GM23248 (cell line): ENCODE data around the gene SPATA4. TPM values are rescaled to one million over a fixed set of nuclear protein-coding genes. Genes with fewer than 3 reads are reported as not detected.

Experiments
- DNase-seq: peaks from one replicate; pipeline ENCODE4 v3.0.0-alpha.2; 2015
- H2AFZ ChIP-seq: fragments of 200-600 bp; sonication (generic); 2 replicates; pipeline ENCODE4 v1.6.1; 2016; ENCODE audit warnings: antibody characterized with exemption
- H3F3A ChIP-seq: fragments of 200-600 bp; sonication (generic); 2 replicates; pipeline ENCODE4 v1.6.1; 2016; ENCODE audit warnings: mild to moderate bottlenecking, antibody characterized with exemption, mixed run types; ENCODE audit not compliant: insufficient read depth
- H3K27ac ChIP-seq: fragments of 200-600 bp; sonication (generic); 2 replicates; pipeline ENCODE4 v1.5.1; 2016; ENCODE audit warnings: mild to moderate bottlenecking
- H3K27me3 ChIP-seq: fragments of 200-600 bp; sonication (generic); replicated peaks from 2 replicates; pipeline ENCODE4 v1.6.1; 2016; ENCODE audit warnings: mild to moderate bottlenecking; ENCODE audit not compliant: insufficient read depth
- H3K36me3 ChIP-seq: fragments of 200-600 bp; sonication (generic); 2 replicates; pipeline ENCODE4 v1.6.1; 2016; ENCODE audit warnings: low read depth, mild to moderate bottlenecking
- H3K4me1 ChIP-seq: fragments of 200-600 bp; sonication (generic); 2 replicates; pipeline ENCODE4 v1.6.1; 2016; ENCODE audit warnings: mild to moderate bottlenecking; ENCODE audit not compliant: insufficient read depth
- H3K4me2 ChIP-seq: fragments of 200-600 bp; sonication (generic); one replicate; pipeline ENCODE4 v1.6.1; 2016; ENCODE audit warnings: mild to moderate bottlenecking; ENCODE audit not compliant: unreplicated experiment
- H3K4me3 ChIP-seq: fragments of 200-600 bp; sonication (generic); 2 replicates; pipeline ENCODE4 v1.5.1; 2016; ENCODE audit warnings: mild to moderate bottlenecking
- H3K79me2 ChIP-seq: fragments of 200-600 bp; sonication (generic); 2 replicates; pipeline ENCODE4 v1.6.1; 2016; ENCODE audit warnings: mild to moderate bottlenecking; ENCODE audit not compliant: insufficient read depth
- H3K9ac ChIP-seq: fragments of 200-600 bp; sonication (generic); 2 replicates; pipeline ENCODE4 v1.6.1; 2016; ENCODE audit warnings: mild to moderate bottlenecking
- H3K9me2 ChIP-seq: fragments of 200-600 bp; sonication (generic); 2 replicates; pipeline ENCODE4 v1.6.1; 2016; ENCODE audit warnings: mixed run types, mild to moderate bottlenecking, moderate library complexity; ENCODE audit not compliant: insufficient read depth
- H3K9me3 ChIP-seq: fragments of 200-600 bp; sonication (generic); one replicate; pipeline ENCODE4 v1.6.1; 2017; ENCODE audit warnings: low read depth
- H4K20me1 ChIP-seq: fragments of 200-600 bp; sonication (generic); 2 replicates; pipeline ENCODE4 v1.6.0; 2016; ENCODE audit not compliant: insufficient read depth
- EZH2 ChIP-seq: fragments of 200-600 bp; sonication (generic); IDR thresholded peaks from 2 replicates; pipeline ENCODE4 v1.6.1; 2018; ENCODE audit warnings: antibody characterized with exemption, mild to moderate bottlenecking; ENCODE audit not compliant: insufficient read depth, poor library complexity, severe bottlenecking
- EZH2phosphoT487 ChIP-seq: fragments of 200-600 bp; sonication (generic); IDR thresholded peaks from 2 replicates; pipeline ENCODE4 v1.6.1; 2018; ENCODE audit warnings: antibody characterized with exemption, moderate library complexity, mild to moderate bottlenecking, low read depth; ENCODE audit not compliant: insufficient read depth
- WGBS, 2 experiments: methylation state at CpG; one replicate each; pipeline ENCODE4 v1.1.6; 2015 to 2017; ENCODE audit warnings: low lambda C conversion rate in 2 of 2, low coverage in 1 of 2; ENCODE audit errors: missing lambda C conversion rate in 2 of 2; 5-methylcytosine and 5-hydroxymethylcytosine counted together
- in situ Hi-C: fragments of 300-500 bp; cut with MboI; formaldehyde crosslinking; loops from 2 replicates; pipeline ENCODE4 v1.15.0; 2020
- polyA plus RNA-seq: library from polyadenylated mRNA; unstranded; fragments of >200 nt; fragmentation: Nextera tagmentation; extraction: Ambion mirVana; gene quantifications from 2 replicates; pipeline ENCODE4 v1.2.1, GENCODE V29; 2016
- total RNA-seq: library from RNA; depleted of rRNA; stranded (reverse); fragments of >200 nt; shearing (Covaris generic); gene quantifications from 2 replicates; pipeline ENCODE4 v1.2.3, GENCODE V29; 2014

SPATA4 gene
- total and polyA plus RNA-seq, 2 experiments from 2014 or later: 0.73 TPM; not detected in 1

DNA sequence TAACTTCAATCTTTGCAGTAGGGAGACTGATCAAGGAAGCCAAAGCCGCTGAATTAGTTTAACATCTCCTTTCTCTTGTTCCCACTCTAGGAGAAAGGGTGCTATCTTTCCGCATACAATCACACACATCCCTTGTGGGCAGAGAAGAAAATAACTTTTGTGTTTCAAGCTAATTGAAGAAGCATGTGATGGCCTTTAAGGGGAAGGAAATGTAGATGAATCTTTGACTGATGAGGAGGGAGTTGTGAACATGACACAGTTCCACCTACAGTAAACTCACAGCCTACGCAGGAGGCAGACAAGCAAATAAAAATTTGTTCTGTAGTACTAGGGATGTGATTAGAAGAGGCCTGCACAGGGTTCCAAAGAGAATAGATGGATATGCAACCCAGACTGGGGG, 14.7 kb upstream of the SPATA4 start:
- H2AFZ ChIP-seq: no peak overlapping the region
- in situ Hi-C loops: no loop called here

GRCh38 chr4:176209535-176209934, 14.2 kb upstream of the SPATA4 start:
- H3K27me3 ChIP-seq: no peaks in the 10 kb centered on the region
- DNase-seq: no peak
- no peaks in the 10 kb centered on the region for H3K36me3 ChIP-seq
- H3K9ac ChIP-seq: no peak overlapping the region
- no peaks in the 10 kb centered on the region for H3K4me1 ChIP-seq
- no peak overlapping the region for H3K4me2 ChIP-seq
- no peak overlapping the region for H3K4me3 ChIP-seq
- H3F3A ChIP-seq: no peaks in the 10 kb centered on the region
- H2AFZ ChIP-seq: no peak overlapping the region
- H3K9me2 ChIP-seq: no peaks in the 10 kb centered on the region
- 78 to 79% methylated on average over 4 of the region's 4 CpGs for WGBS, 2 experiments
- no peak overlapping the region for H3K27ac ChIP-seq
- no peaks in the 10 kb centered on the region for H3K79me2 ChIP-seq
- no peak for TF ChIP-seq EZH2
- TF ChIP-seq EZH2phosphoT487: no peak
- in situ Hi-C loops: no loop called here
- H3K9me3 ChIP-seq: no peaks in the 10 kb centered on the region
- H4K20me1 ChIP-seq: no peaks in the 10 kb centered on the region

More for the DNA sequence above, 14.7 kb upstream of the SPATA4 start:
- H3K27me3 ChIP-seq: no peaks in the 10 kb centered on the region
- WGBS, 2 experiments: 91 to 94% methylated on average over 3 of the region's 3 CpGs
- H3K79me2 ChIP-seq: no peaks in the 10 kb centered on the region
- H3K4me2 ChIP-seq: no peak overlapping the region
- H3K36me3 ChIP-seq: no peaks in the 10 kb centered on the region
- H3K9me3 ChIP-seq: no peaks in the 10 kb centered on the region
- no peaks in the 10 kb centered on the region for H4K20me1 ChIP-seq
- H3K4me3 ChIP-seq: no peak overlapping the region
- H3K9ac ChIP-seq: no peak overlapping the region
- H3F3A ChIP-seq: no peaks in the 10 kb centered on the region
- no peaks in the 10 kb centered on the region for H3K4me1 ChIP-seq
- H3K9me2 ChIP-seq: no peaks in the 10 kb centered on the region
- H3K27ac ChIP-seq: no peak overlapping the region
- TF ChIP-seq EZH2phosphoT487 (no peak), EZH2 (no peak)
- no peak for DNase-seq

DNA sequence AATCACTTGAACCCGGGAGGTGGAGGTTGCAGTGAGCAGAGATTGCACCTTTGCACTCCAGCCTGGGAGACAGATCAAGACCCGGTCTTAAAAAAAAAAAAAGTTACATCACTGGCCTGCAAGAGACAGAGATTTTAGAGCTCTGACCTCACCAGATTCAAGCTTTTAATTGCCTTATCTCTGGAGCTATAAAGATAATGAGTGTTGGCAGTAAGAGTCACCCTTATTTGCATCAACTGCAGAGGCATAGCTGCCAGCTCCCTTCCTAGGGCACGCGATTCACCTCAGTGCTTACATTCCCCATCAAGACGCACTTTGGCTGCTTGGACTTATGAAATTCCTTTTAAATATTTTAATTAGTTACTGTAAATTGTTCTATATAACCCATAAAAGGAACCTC, 12.5 kb upstream of the SPATA4 start:
- Histone ChIP-seq H2AFZ (no peak overlapping the region), H4K20me1 (no peaks in the 10 kb centered on the region), H3K4me2 (no peak overlapping the region), H3K27ac (no peak overlapping the region), H3K4me3 (no peak overlapping the region), H3F3A (no peaks in the 10 kb centered on the region), H3K79me2 (no peaks in the 10 kb centered on the region), H3K9ac (no peak overlapping the region), H3K9me2 (no peaks in the 10 kb centered on the region), H3K9me3 (no peaks in the 10 kb centered on the region), H3K36me3 (no peaks in the 10 kb centered on the region), H3K4me1 (no peaks in the 10 kb centered on the region), H3K27me3 (no peaks in the 10 kb centered on the region)
- WGBS, 2 experiments: 75 to 86% methylated on average over 5 of the region's 5 CpGs
- no peak for DNase-seq
- no peak for TF ChIP-seq EZH2phosphoT487
- TF ChIP-seq EZH2: no peak
- in situ Hi-C loops: no loop called here

DNA sequence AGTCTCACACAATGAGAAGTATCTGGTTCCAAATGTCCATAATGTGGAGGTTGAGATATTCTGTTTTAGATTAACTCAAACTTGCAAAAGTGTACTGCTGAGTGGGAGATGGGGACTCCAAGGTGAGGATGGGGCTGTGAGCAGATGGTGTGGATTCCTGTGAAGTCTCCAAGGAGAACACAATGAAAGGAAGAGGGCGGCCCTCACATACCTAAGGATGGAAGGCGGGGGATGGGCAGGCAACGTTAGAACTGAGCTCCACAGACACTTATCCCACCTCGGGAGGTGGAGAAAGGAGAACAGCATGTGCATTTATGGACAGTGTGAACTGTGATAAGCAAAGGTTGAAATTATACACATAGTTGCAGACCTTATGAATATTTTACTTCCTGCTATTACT, 9.9 kb upstream of the SPATA4 start:
- H4K20me1 ChIP-seq: no peaks in the 10 kb centered on the region
- DNase-seq: no peak
- H3K27ac ChIP-seq: no peak overlapping the region
- no peaks in the 10 kb centered on the region for H3K79me2 ChIP-seq
- no peak overlapping the region for H2AFZ ChIP-seq
- TF ChIP-seq EZH2phosphoT487 (no peak), EZH2 (no peak)
- no peaks in the 10 kb centered on the region for H3F3A ChIP-seq
- H3K4me3 ChIP-seq: no peak overlapping the region
- H3K9ac ChIP-seq: no peak overlapping the region
- no peaks in the 10 kb centered on the region for H3K27me3 ChIP-seq
- no peaks in the 10 kb centered on the region for H3K9me2 ChIP-seq
- H3K9me3 ChIP-seq: no peaks in the 10 kb centered on the region
- 19 to 23% methylated on average over 4 of the region's 4 CpGs for WGBS, 2 experiments
- in situ Hi-C loops: no loop called here
- no peak overlapping the region for H3K4me2 ChIP-seq
- H3K4me1 ChIP-seq: no peaks in the 10 kb centered on the region
- no peaks in the 10 kb centered on the region for H3K36me3 ChIP-seq

GRCh38 chr4:176198316-176198903, 3.0 kb upstream of the SPATA4 start:
- Histone ChIP-seq H3K9ac (no peak overlapping the region), H4K20me1 (no peaks in the 10 kb centered on the region), H3K27ac (no peak overlapping the region), H3K9me3 (no peaks in the 10 kb centered on the region), H3K4me2 (no peak overlapping the region), H3K27me3 (no peaks in the 10 kb centered on the region), H3K4me1 (peaks cover 19% of the 10 kb centered on the region), H3K9me2 (no peaks in the 10 kb centered on the region), H3K36me3 (no peaks in the 10 kb centered on the region), H3F3A (peaks cover 17% of the 10 kb centered on the region), H2AFZ (no peak overlapping the region), H3K79me2 (no peaks in the 10 kb centered on the region), H3K4me3 (no peak overlapping the region)
- no peak for DNase-seq
- TF ChIP-seq EZH2phosphoT487: no peak
- no peak for TF ChIP-seq EZH2
- 39 to 41% methylated on average over 8 of the region's 8 CpGs for WGBS, 2 experiments
- in situ Hi-C loops: no loop called here
